Neural crest cell (in vitro differentiated cells): ENCODE results near the gene SLFNL1. TPM values are rescaled to one million over a fixed set of nuclear protein-coding genes. Genes with fewer than 3 reads are reported as not detected.

Experiments used
- DNase-seq: peaks from one replicate; pipeline ENCODE4 v3.0.0; 2021; ENCODE audit warnings: low read depth, mixed read lengths, low spot score
- H3K27ac Mint-ChIP-seq: one replicate; pipeline ENCODE4 v1.8.0; 2021; ENCODE audit warnings: mild to moderate bottlenecking, mixed read lengths; ENCODE audit not compliant: unreplicated experiment
- H3K27me3 Mint-ChIP-seq: 2 replicates; pipeline ENCODE4 v1.8.0; 2021; ENCODE audit warnings: low read depth, mild to moderate bottlenecking, mixed read lengths
- H3K36me3 Mint-ChIP-seq: 2 replicates; pipeline ENCODE4 v1.8.0; 2021; ENCODE audit warnings: low read depth, mild to moderate bottlenecking, mixed read lengths
- H3K4me1 Mint-ChIP-seq: 2 replicates; pipeline ENCODE4 v1.8.0; 2021; ENCODE audit warnings: mixed read lengths
- H3K4me3 Mint-ChIP-seq: one replicate; pipeline ENCODE4 v1.8.0; 2021; ENCODE audit warnings: mild to moderate bottlenecking, mixed read lengths
- H3K9me3 Mint-ChIP-seq: 2 replicates; pipeline ENCODE4 v1.8.0; 2021; ENCODE audit warnings: mixed read lengths
- CTCF ChIP-seq: fragments of 200-600 bp; sonication (generic); conservative IDR thresholded peaks from 2 replicates; pipeline ENCODE4 v1.5.0; 2021; ENCODE audit warnings: antibody characterized with exemption, mild to moderate bottlenecking
- total RNA-seq: library from RNA; stranded (reverse); gene quantifications from 2 replicates; pipeline ENCODE4 v1.2.1, GENCODE V29; 2021

Gene SLFNL1
- total RNA-seq, 1 donor from 2014 or later = 0.37 TPM

- Mint-ChIP-seq H3K9me3 (no peaks in the 10 kb centered on the region), H3K27ac (no peak overlapping the region), H3K36me3 (peaks cover 29% of the 10 kb centered on the region), H3K4me3 (no peak overlapping the region), H3K27me3 (no peaks in the 10 kb centered on the region), H3K4me1 (peaks cover 5% of the 10 kb centered on the region)
- DNase-seq = no peak
- no peak for TF ChIP-seq CTCF
Measured at GRCh38 chr1:41009466-41009865, 12.1 kb downstream of the SLFNL1 start.

- Mint-ChIP-seq H3K27me3 (no peaks in the 10 kb centered on the region), H3K4me1 (peaks cover 5% of the 10 kb centered on the region), H3K27ac (peak overlapping the region; percentile 75), H3K4me3 (no peak overlapping the region), H3K36me3 (peaks cover 34% of the 10 kb centered on the region), H3K9me3 (no peaks in the 10 kb centered on the region)
- TF ChIP-seq CTCF = no peak
- no peak for DNase-seq
Measured at GRCh38 chr1:41006942-41007865, 14.3 kb downstream of the SLFNL1 start.

- H3K27me3 Mint-ChIP-seq = no peaks in the 10 kb centered on the region
- no peaks in the 10 kb centered on the region for H3K9me3 Mint-ChIP-seq
- H3K4me1 Mint-ChIP-seq = peaks cover 5% of the 10 kb centered on the region
- DNase-seq = no peak
- H3K4me3 Mint-ChIP-seq = no peak overlapping the region
- no peak overlapping the region for H3K27ac Mint-ChIP-seq
- TF ChIP-seq CTCF = no peak
- peaks cover 33% of the 10 kb centered on the region for H3K36me3 Mint-ChIP-seq
Measured at GRCh38 chr1:41005876-41006275, 15.6 kb downstream of the SLFNL1 start.

GRCh38 chr1:41003640-41004220 is 17.8 kb downstream of the SLFNL1 start:
- Mint-ChIP-seq H3K4me3 (no peak overlapping the region), H3K27ac (no peak overlapping the region), H3K9me3 (no peaks in the 10 kb centered on the region), H3K27me3 (no peaks in the 10 kb centered on the region), H3K36me3 (peaks cover 26% of the 10 kb centered on the region), H3K4me1 (no peaks in the 10 kb centered on the region)
- peak; percentile 37 for TF ChIP-seq CTCF
- no peak for DNase-seq

- no peaks in the 10 kb centered on the region for H3K4me1 Mint-ChIP-seq
- no peak for DNase-seq
- no peak overlapping the region for H3K4me3 Mint-ChIP-seq
- TF ChIP-seq CTCF = no peak
- no peaks in the 10 kb centered on the region for H3K27me3 Mint-ChIP-seq
- peaks cover 28% of the 10 kb centered on the region for H3K36me3 Mint-ChIP-seq
- no peaks in the 10 kb centered on the region for H3K9me3 Mint-ChIP-seq
- H3K27ac Mint-ChIP-seq = no peak overlapping the region
Measured at GRCh38 chr1:41003127-41003639, 18.3 kb downstream of the SLFNL1 start.
